Measurements from ENCODE around the gene CAPNS2. TPM values are rescaled to one million over a fixed set of nuclear protein-coding genes. Genes with fewer than 3 reads are reported as not detected.

Gene CAPNS2
- total and polyA plus RNA-seq, 8 donors: 0.19 to 0.32 TPM; not detected in 6

GRCh38 chr16:55562936-55563335 is 3.5 kb upstream of the CAPNS2 start:
- intact Hi-C loops (cut with DNase I): no loop called here
- TF ChIP-seq CTCF (IDR thresholded peaks at IDR 0.05): no peak
- Histone ChIP-seq H3K4me1 (peaks cover 0 to 9% (median 0%) of the 10 kb centered on the region in 3 donors), H3K4me3 (no peak overlapping the region), H3K36me3 (no peaks in the 10 kb centered on the region), H3K27ac (no peak overlapping the region), H3K9me3 (no peaks in the 10 kb centered on the region), H3K27me3 (no peaks in the 10 kb centered on the region)
- DNase-seq (no peak), FAIRE-seq (no peak), ATAC-seq (no peak)
- WGBS, 2 donors: 95 to 98% methylated on average over 1 of the region's 1 CpG

GRCh38 chr16:55563797-55564196 is 2.7 kb upstream of the CAPNS2 start:
- Histone ChIP-seq H3K36me3 (no peaks in the 10 kb centered on the region), H3K4me3 (no peak overlapping the region), H3K9me3 (no peaks in the 10 kb centered on the region), H3K4me1 (peaks cover 0 to 9% (median 0%) of the 10 kb centered on the region in 3 donors), H3K27me3 (no peaks in the 10 kb centered on the region), H3K27ac (no peak overlapping the region)
- DNase-seq (no peak), FAIRE-seq (no peak), ATAC-seq (no peak)
- WGBS, 2 donors: 94 to 95% methylated on average over 2 of the region's 2 CpGs
- no peak for TF ChIP-seq CTCF (IDR thresholded peaks at IDR 0.05)
- intact Hi-C loops (cut with DNase I): no loop called here

- Histone ChIP-seq H3K9me3 (no peaks in the 10 kb centered on the region), H3K4me3 (no peak overlapping the region), H3K27ac (no peak overlapping the region), H3K4me1 (no peaks in the 10 kb centered on the region), H3K27me3 (no peaks in the 10 kb centered on the region), H3K36me3 (no peaks in the 10 kb centered on the region)
- WGBS, 2 donors: 74 to 92% methylated on average over 1 of the region's 1 CpG
- no peak for DNase-seq
- intact Hi-C loops (cut with DNase I): no loop called here
- TF ChIP-seq CTCF (IDR thresholded peaks at IDR 0.05): no peak
- ATAC-seq: no peak
- FAIRE-seq: no peak
Measured at GRCh38 chr16:55565086-55565485, 1.4 kb upstream of the CAPNS2 start.

- DNase-seq (no peak), ATAC-seq (peak in 1 of 4 donors; percentile 65), FAIRE-seq (no peak)
- Histone ChIP-seq H3K27me3 (no peaks in the 10 kb centered on the region), H3K27ac (no peak overlapping the region), H3K36me3 (no peaks in the 10 kb centered on the region), H3K4me3 (no peak overlapping the region), H3K9me3 (no peaks in the 10 kb centered on the region), H3K4me1 (no peaks in the 10 kb centered on the region)
- no peak for TF ChIP-seq CTCF (IDR thresholded peaks at IDR 0.05)
- intact Hi-C loops (cut with DNase I): no loop called here
- WGBS, 2 donors: 79 to 94% methylated on average over 3 of the region's 3 CpGs
Measured at GRCh38 chr16:55567382-55567781, 898 bp downstream of the CAPNS2 start.

- ATAC-seq (no peak), FAIRE-seq (no peak), DNase-seq (no peak)
- no peaks in the 10 kb centered on the region for H3K9me3 ChIP-seq
- no peak overlapping the region for H3K27ac ChIP-seq
- no peak for TF ChIP-seq CTCF (IDR thresholded peaks at IDR 0.05)
- no peaks in the 10 kb centered on the region for H3K36me3 ChIP-seq
- H3K4me3 ChIP-seq: no peak overlapping the region
- H3K27me3 ChIP-seq: no peaks in the 10 kb centered on the region
- intact Hi-C loops (cut with DNase I): no loop called here
- H3K4me1 ChIP-seq: no peaks in the 10 kb centered on the region
- 83 to 89% methylated on average over 3 of the region's 3 CpGs for WGBS, 2 donors
Measured at GRCh38 chr16:55568207-55568606, 1.7 kb downstream of the CAPNS2 start.

Data from pancreas (tissue), 10 donors.